HG02884 (cell line): ENCODE data around the gene LDLRAP1.
A peak's percentile ranks its signal among the peaks of the same experiment; 100 is the strongest.
"Not testable (repeated sequence)": the region's sequence is repeated elsewhere in the genome, so short reads cannot be mapped to it uniquely, and the experiment has no call there.

Experiments used
- ATAC-seq: cut with Tn5 transposase; IDR thresholded peaks from one replicate; pipeline ENCODE4 v1.9.1; 2021; ENCODE audit warnings: mild to moderate bottlenecking, moderate library complexity; ENCODE audit not compliant: unreplicated experiment

LDLRAP1 gene, protein sequence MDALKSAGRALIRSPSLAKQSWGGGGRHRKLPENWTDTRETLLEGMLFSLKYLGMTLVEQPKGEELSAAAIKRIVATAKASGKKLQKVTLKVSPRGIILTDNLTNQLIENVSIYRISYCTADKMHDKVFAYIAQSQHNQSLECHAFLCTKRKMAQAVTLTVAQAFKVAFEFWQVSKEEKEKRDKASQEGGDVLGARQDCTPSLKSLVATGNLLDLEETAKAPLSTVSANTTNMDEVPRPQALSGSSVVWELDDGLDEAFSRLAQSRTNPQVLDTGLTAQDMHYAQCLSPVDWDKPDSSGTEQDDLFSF

DNA sequence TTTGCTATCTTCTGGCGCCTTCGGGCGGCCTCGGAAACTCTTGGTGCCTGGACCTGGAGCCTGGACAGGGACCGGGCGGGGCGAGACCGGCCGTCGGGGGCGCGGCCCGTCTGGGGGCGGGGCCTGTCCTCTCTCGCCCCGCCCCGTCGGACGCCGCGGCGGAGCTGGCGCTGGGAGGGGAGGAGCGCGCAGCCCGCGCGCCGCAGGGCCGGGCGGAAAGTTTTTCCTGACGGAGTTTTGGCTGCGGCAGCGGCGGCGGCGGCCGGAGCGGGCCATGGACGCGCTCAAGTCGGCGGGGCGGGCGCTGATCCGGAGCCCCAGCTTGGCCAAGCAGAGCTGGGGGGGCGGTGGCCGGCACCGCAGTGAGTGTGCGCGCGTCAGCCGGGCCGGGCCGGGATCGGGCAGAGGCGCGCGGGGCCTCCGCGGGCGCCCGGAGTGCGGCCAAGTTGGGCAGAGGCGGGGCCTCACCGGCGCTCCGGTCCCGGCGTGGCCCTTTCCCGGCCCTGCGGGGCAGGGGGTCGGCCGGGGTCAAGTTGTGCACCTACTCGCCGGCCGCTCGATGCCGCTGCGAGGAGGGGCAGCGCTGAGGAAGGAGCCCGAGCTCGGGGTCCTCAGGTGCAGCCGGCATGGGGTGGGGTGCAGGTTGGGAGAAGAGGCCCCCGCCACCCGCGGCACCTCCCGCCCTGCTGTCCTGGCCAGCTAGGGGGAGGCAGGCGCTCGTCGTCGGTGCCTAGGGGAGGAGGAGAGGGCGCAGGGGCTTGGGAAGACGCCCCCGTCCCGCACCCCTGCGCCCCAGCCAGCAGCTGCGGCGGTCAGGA lies at the start of gene LDLRAP1:
LDLRAP1 (plus strand) TSS at position 182 of the 818 bp plus-strand sequence; CDS start at position 275, 93 bp downstream.
- ATAC-seq, result peak; percentile 59

DNA sequence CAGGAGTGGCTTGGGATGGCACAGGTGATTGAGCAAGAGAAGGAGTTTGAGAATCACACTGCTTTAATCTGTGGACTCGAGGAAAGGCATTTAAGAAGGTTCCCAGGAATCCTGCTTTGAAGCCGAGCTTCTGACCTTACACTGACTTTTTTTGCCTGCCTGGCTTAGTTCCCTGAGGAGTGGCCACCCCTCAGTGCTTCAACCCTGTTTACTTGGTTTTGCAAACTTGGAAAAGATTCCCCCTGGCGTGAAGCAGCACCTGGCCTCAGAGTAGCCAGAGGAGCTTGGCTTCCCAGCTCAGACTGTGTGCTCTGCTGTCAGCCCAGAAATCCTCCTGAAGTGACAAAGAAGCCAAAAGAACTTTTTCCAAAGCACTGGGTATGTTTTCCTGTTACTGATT lies 48.5 kb upstream of the LDLRAP1 start:
- ATAC-seq, result no peak

DNA sequence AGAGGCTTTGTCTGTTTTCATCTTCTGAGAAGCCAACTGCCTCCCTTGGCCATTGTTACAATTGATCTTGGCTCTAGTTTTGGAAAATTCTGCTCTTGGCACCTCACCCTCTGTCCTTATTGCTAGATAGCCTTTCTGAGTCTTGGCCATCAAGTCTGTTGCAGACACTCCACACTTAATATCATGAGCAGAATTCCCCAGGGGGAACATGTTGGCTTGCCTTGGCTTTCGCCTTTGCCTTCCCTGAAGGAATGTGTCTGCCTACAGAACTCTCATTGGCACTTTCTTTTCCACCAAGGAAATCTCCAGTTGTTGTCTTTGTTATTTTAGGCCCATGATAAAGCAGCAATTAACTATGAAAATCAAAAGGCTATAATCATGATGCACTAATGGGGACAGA lies 42.7 kb upstream of the LDLRAP1 start:
- ATAC-seq, result no peak

DNA sequence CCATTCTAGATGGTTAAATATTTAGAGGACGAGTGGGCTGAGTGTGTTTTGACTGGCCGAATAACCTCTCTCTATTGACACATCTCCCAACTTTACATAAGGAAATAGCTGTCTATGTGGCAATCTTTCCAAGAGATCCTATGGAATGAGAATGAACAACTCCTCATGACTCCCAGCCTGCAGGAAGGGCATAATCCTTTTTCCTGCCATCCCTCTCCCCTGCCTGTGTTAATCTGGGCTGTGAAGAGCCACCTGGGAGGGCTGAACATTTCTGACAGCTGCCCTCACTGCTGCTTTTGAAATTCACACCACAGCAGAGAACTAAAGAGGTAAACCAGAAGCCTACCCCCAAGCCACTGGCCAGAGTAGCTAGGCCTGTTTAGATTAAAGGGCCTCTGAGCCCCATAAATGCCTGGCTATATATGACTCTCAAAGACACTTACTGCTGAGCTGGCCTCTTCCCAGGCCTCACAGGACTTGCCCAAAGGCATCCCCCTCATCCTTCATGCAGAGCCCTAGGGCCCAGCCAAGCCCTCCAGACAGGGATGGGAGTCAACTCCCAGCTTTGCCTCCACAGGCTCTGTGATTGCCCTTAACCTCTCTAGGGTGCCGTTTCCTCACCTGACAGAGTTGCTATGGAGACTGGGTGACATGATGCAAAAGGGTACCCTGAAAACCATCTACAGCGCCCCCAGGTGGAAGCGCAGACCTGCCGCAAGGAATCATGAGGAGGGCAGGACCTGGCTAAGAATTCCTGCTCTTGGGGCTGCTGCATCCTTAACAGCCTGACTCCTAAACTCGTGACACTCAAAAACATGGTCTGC lies 42.0 kb upstream of the LDLRAP1 start:
- ATAC-seq, result no peak

DNA sequence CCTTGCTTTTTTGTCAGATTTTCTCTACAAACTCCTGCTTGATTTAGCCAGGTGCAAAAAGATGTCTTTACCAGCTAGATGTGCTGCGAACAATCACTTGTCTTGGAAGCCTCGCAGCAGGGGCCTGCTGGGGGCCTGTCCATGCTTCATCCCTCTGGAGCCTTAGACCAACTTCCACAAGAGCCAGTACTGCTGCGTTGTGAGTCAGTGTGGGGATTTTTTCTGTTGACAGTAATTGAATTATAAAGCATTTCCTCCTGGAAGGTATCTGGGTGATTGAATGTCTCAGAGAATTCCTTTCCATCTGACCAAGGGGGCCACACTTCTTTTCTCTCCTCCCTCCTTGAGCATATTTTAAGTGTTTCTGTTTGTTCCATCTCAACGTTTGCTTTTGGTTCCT lies 40.4 kb upstream of the LDLRAP1 start:
- ATAC-seq, result no peak

DNA sequence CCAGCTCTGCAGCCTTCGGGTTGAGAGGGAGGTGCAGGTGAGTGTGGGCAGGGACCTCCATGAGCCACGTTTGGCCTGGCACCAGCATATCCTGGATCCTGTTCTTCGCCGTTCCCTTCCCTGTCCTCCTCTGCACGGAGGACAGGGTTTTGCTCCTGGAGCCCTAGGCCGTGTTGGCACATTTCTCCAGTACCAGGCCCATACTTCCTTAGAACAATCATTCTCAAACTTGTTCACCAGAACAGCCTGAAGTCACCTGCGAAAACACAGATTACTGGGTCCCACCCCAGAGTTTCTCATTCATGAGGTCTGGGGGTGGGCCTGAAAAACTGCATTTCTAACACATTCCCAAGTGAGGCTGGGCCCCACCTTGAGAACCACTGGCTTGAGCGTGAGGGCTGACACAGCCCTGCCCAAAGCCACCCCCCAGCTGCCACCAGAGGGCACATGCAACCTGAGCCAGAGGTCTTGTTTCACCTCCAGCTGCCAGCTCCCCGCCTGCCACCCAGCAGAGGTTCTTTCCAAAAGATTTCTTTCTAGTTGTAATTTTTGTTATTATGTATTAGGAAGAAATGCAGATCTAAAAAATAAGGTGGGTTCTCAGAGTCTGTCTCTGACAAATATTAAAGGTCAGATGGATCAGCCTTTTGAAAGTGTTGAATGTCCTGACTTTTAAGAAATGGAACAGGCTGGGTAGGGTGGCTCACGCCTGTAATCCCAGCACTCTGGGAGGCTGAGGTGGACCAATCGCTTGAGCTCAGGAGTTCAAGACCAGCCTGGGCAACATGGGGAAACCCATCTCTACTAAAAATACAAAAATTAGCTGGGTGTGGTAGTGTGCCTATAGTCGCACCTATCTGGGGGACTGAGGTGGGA lies 39.6 kb upstream of the LDLRAP1 start:
- ATAC-seq, result no peak

DNA sequence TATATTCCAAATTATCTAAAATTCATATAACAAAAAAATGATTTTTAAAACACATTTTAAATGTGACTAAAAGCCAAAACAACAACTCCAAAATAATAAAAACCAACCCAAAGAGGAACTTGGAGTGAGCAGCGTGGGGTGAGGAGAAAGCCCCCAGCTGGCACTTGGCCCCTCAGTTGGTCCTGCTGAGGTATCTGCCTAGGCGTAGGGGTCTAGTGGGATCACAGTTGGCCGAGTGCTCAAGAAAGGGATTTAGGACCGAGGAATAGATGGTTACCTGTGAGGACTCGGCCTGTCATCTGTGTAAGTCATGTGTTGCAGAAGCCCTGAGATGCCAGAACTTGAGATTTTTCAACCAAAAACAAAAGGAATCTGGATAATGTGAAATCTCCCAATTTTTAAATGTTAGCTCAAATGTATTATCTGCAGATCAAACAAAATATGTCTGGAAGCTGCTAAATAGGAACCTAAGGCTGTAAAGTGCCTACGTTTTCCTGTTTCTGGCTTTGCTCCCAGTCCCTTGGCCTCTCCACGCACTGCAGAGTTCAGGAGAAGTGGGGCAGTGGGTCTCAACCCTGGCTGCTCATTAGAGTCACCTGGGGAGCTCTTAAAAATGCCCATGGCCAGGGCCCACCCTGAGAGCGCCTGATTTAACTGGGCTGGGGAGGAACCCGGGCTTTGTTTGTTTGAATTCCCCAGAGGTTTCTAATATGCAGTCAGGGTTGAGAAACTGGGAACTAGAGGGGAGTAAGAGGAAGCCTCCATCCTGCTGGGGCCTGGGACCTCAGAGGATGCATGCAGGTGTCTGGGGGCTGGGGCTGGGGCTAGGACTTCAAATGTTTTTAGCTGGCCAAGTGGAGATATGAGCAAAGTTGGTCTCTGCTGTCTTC lies 38.5 kb upstream of the LDLRAP1 start:
- no peak for ATAC-seq

DNA sequence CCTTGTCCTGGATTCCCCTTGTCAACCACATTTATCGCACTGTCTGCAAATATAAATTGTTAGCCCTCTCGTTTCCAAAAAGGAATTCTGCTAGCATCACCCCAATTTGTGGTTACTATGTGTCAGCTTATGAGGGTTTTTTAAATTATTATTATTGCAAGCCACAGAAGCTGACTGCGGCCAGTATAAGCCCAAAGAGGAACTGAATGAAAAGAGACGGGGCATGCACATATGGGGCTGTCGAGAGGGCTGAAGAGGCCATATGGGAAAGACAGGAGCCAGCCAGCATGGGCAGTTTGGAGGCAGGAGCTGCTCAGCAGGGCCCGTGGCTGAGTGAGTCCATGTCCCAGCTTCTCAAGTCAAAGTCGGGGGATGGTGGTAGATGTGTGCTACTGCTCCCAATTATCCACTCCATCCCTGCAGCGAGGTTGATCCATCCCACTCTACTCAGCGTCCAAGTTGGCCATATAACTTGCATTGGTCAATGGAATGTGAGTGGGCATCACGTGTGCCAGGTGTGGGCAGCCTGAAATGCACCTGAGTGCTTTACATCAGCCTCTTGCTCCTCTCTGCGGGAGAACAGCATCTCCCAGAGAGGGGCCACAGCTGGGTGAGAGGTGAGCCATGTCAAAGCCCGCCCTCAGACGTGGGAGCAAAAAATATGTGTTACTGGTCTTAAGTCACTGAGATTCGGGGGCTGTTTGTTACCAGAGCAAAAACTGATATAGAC lies 37.6 kb upstream of the LDLRAP1 start:
- no peak for ATAC-seq

DNA sequence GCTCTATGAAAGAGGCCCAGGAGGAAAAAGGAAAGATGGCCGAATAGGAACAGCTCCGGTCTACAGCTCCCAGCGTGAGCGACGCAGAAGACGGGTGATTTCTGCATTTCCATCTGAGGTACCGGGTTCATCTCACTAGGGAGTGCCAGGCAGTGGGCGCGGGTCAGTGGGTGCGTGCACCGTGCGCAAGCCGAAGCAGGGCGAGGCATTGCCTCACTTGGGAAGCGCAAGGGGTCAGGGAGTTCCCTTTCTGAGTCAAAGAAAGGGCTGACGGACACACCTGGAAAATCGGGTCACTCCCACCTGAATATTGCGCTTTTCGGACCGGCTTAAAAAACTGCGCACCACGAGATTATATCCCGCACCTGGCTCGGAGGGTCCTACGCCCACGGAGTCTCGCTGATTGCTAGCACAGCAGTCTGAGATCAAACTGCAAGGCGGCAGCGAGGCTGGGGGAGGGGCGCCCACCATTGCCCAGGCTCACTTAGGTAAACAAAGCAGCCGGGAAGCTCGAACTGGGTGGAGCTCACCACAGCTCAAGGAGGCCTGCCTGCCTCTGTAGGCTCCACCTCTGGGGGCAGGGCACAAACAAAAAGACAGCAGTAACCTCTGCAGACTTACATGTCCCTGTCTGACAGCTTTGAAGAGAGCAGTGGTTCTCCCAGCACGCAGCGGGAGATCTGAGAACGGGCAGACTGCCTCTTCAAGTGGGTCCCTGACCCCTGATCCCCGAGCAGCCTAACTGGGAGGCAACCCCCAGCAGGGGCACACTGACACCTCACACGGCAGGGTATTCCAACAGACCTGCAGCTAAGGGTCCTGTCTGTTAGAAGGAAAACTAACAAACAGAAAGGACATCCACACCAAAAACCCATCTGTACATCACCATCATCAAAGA lies 36.6 kb upstream of the LDLRAP1 start:
- not testable (repeated sequence) for ATAC-seq

DNA sequence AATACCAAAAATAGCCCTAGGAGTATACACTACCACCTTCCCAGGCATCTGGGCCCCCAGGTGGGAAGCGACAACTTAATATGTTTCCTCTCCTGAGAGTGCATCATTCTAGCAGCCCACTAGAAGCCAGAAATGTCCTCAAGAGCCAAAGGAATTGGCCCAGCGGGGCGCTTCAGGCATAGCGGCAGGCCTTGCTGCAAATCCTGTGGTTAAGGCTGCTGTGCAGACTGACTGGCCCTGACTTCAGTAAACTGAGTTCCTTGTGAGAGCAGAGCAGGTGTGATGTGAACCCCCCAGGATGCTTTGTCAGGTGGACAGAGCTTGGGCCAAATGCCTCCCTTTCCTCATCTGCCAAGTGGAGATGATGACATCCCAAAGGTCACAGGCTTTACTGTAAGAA lies 29.7 kb upstream of the LDLRAP1 start:
- ATAC-seq, result no peak

DNA sequence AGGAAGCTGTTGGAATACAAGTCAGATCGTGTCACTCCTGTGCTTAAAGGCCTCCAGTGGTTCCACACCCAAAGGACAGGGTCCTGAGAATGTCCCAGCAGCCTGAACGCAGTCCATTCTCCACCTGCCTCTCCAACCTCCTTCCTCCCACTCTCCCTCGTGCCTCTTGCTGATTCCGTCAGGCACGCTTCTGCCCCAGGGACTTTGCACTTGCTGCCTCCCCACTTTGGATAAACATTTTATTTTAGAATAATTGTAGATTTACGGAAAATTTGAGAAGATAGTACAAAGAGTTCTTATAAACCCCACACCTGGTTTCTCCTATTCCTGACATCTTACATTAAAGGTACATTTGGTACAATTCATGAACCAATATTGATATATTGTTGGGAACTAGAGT lies 28.4 kb upstream of the LDLRAP1 start:
- ATAC-seq, result no peak

DNA sequence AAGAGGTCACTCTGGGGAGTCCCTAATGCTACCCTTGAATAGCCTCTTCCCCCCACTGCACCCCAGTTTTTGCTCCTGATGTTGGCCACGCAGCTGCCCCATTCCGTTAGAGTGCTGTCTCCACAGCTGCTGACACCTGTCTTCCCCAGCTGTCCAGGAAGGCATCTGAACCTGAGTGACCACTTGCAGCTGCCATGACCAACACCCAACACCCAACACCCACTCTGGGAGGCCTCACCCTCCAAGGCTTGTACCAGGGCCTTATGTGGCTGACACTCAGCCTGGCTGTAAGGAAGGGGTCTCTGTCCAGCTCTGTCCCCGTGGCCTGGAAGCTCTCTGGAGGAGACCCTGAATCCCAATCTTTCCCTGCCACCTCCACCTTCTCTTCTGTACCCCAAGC lies 26.7 kb upstream of the LDLRAP1 start:
- no peak for ATAC-seq

DNA sequence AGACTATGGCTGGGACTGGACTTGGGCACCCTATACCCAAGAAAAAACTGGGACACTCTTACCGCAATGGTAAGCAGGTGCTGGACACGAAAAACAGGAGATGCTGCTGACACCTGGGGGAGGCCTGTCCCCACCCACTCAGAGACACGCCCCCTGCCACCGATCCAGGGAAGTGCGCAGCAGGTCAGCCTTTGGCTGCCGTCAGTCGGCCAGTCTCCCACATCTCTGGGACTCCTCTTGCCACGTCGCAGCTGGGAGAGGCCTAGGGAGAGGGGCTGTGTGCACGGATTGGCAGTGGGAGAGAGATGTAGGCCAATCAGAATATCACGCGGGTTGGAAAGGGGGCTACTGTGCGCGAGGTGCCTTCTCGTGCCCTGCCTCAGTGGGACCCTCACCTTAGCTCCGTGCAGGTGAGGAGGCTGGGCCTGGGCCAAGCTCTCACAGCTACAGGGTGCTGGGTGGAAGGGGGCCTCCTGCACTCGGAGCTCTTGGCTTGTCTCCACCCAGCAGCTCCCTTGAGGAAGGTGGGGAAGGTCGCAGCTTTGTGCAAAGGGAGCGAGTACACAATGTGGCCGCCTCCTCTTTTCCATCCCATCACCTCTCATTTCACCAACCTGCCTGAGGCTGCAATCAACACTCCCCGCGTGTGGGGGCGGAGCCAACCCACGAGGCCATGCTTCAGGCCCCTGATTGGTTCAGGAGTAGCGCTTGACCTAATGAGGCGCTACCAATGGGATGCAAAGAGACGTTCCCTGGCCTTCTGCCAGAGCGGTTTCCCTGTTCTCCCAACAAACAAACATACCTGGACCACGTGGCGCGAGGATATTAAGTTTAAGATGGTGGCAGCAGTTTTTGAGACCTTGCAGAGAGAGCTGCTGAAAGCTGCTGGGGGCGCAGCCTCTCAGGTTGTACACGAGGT lies 25.7 kb upstream of the LDLRAP1 start:
- ATAC-seq, result no peak

DNA sequence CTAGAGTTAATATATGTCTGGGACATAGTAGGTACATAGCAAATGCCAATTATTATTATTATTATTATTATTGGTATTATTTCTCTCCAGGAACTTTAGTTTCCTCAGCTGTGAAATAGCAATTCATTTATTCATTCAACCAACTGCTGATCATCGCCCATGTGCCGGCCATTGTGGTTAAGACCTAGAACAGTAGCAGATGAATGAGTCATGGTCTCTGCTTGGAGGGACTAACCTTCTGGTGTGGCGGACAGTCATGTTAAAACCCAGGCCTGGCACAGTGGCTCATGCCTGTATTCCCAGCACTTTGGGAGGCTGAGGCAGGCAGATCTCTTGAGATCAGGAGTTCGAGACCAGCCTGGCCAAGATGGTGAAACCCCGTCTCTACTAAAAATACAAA lies 23.8 kb upstream of the LDLRAP1 start:
- no peak for ATAC-seq

DNA sequence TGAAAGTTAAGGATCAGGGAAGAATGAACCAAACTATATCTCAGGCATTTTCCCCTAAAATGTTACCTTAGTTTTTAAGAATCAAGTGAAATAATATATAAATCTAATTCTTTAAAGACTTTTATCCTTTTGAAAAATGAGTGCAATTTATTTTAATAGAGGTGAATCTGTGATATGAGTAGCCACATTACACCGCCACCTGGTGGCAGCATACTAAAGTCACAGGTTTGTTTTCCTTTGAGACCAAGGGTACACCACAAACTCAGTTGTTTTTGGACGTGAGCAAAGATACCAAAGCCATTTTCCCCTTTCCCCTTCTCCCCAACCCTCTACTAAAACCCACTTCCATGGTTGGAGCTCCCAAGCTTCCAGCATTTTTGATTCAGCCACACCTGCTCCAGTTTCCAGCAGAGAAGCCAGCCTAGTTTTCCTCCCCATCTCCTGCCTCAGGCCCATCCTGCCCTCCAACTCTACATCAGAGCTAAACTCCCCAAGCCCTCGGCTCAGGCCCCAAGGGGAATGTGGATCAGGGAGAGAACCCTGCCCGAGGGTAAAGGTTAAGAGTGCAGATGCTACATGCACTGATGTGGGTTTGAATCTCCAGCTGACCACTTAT lies 22.9 kb upstream of the LDLRAP1 start:
- no peak for ATAC-seq

DNA sequence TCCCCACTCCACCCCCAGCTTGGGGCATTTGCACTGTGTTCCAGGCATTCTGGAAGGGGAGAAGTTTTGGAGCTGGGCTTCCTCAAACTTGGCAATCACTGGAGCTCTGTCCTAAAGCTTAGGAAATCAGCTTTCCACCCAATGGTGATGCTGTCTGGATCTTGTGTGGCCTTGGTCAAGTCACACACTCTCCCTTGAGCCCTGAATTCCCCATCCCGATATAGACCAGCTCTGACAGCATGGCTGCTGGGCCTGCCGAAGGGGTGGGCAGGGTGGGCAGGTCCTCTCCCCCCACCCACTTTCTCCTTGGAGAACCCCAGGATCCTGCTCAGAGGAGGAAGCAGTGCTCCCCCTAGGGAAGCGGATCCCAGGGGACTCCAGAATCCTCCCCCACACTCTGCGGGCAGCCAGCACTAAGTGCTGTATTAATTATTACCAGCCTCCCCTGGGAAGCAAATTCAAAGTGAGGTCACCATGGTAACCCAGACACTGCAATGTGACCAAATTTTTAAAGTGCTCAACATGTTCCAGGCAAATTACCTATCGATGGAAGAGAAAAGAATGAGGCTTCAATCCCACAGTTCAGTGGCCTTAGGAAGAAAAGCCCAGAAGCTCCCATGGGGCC lies 21.3 kb upstream of the LDLRAP1 start:
- no peak for ATAC-seq
